Activated CD4-positive, alpha-beta T cell treated with anti-CD3 and anti-CD28 coated beads, Interleukin-2, amount 50 U/mL, for 24 hours (primary cell): ENCODE results near the gene PIERCE2.
"Not testable (repeated sequence)": the region's sequence is repeated elsewhere in the genome, so short reads cannot be mapped to it uniquely, and the experiment has no call there.

Experiments used
- DNase-seq, 2 donors: peaks; one replicate each; pipeline ENCODE4 v3.0.0-alpha.2; 2020; ENCODE audit warnings: low read depth in 1 of 2, low spot score in 1 of 2

Gene PIERCE2

DNA sequence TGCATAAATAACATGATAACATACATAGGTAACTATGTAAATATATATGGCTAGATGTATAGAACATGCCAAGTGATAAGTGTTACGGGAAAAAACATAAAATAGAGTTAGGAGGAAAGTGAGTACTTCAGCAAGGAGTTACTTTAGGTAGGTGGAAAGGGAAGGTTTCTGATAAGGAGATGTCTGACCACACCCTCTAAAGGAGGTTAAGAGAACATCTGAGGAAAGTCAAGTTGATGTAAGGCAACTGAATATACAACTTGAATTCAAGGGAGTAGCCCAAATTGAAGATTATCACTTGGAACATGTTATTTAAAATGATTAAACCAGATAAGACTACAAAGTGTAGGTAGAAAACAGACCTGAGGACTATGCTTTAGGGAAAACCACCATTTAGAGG lies 13.8 kb downstream of the PIERCE2 start:
- DNase-seq = no peak

- DNase-seq = peak in 1 of 2 donors; percentile 12
Observed at GRCh38 chr15:55434989-55435825, 26.9 kb downstream of the PIERCE2 start.

DNA sequence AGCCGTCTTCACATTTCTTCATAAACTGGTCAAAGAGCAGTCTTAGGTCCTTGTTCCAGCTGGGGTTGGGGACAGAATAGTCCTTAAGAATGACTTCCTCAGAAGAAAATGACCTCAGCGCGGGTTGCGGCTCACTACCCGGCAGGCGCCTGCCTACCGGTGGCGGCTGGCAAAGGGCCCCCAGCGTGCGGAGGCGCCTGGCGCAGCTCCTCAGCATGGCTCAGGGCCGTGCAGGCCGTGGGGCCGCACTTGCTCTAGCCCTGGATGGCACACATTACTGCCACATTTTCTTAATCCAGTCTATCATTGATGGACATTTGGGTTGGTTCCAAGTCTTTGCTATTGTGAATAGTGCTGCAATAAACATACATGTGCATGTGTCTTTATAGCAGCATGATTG lies 34.8 kb downstream of the PIERCE2 start:
- DNase-seq = not testable (repeated sequence)

- not testable (repeated sequence) for DNase-seq
Observed at GRCh38 chr15:55445936-55446335, 37.6 kb downstream of the PIERCE2 start.

- not testable (repeated sequence) for DNase-seq
Observed at GRCh38 chr15:55446379-55447029, 38.2 kb downstream of the PIERCE2 start.

DNA sequence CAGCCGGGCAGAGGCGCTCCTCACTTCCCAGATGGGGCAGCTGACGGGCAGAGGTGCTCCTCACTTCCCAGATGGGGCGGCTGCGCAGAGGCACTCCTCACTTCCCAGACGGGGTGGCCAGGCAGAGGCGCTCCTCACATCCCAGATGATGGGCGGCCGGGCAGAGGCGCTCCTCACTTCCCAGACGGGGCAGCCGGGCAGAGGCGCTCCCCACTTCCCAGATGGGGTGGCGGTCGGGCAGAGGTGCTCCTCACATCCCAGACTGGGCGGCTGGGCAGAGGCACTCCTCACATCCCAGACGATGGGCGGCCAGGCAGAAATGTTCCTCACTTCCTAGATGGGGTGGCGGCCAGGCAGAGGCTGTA lies 38.7 kb downstream of the PIERCE2 start:
- DNase-seq = not testable (repeated sequence)

DNA sequence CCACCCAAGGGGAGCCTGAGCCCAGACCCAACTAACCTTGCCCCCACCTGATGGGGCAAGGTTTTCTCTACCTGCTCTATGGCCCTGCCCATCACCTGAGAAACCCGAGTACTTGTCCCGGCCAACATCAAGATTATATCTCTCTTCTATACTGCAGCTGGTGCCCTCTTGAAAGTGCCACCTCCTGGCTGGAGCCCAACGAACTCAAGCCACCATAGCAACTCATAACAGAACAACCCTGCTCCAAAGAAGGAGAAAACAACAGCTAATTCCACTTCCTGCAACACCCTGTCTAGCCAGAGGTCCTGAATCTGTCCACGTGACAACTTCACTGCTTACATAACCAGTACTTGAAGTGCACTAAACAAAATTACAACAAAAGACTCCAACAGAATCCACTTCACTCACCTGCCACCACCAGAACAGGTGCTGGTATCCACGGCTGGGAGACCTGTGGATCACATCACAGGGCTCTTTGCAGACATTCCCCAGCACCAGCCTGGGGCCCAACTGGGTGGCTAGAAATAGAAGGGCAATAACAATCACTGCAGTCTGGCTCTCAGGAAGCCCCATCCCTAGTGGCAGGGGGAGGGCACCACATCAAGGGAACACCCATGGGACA lies 49.2 kb downstream of the PIERCE2 start:
- no peak for DNase-seq

- no peak for DNase-seq
Observed at GRCh38 chr15:55461447-55461846, 53.2 kb downstream of the PIERCE2 start.

GRCh38 chr15:55468321-55468720 lies 60.0 kb downstream of the PIERCE2 start:
- DNase-seq = no peak
